Ovary (tissue), 3 donors: Measurements from ENCODE around the gene FER.

Source experiments
- EP300 ChIP-seq: sonication (generic); formaldehyde crosslinking; IDR thresholded peaks from one replicate; pipeline ENCODE4 v1.6.1; 2017; ENCODE audit warnings: antibody characterized with exemption
- POLR2A ChIP-seq: fragments of 450-650 bp; IDR thresholded peaks from one replicate; pipeline ENCODE4 v1.6.1; 2017; ENCODE audit warnings: antibody characterized with exemption, mild to moderate bottlenecking, moderate library complexity
- TF ChIP-seq, protein P1 (sequence below), 3 donors: fragments of 450-650 bp in 2 of 3; fragments of 200-600 bp in 1 of 3; IDR thresholded peaks; one replicate each; pipeline versions ENCODE4 v1.5.1 to v1.8.0; 2016 to 2022; ENCODE audit warnings: antibody characterized with exemption in 3 of 3, mild to moderate bottlenecking in 1 of 3
- donor health status: DM: no; HTN: no; CAD: no.

DNA sequence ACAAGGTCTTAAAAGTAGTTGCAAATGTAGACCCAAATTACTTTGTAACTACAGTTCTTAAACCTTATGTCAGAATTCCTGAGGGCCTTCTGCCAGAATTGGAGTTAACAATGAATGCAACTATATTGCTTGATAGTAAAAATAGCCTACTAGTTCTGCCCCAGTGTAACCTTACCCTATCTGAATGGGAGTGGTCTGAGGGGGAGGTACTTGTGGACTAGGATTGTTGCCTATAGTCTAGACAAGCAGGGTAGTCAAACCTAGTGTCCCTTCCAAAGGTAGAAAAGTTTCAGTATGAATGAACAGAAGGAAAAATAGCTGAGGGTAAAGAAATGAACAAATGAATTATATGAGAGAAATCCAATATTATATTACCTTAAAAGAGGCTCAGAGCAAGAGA, 419.9 kb downstream of the FER start:
- TF ChIP-seq POLR2A (no peak), EP300 (no peak)
- TF ChIP-seq, protein P1, sequence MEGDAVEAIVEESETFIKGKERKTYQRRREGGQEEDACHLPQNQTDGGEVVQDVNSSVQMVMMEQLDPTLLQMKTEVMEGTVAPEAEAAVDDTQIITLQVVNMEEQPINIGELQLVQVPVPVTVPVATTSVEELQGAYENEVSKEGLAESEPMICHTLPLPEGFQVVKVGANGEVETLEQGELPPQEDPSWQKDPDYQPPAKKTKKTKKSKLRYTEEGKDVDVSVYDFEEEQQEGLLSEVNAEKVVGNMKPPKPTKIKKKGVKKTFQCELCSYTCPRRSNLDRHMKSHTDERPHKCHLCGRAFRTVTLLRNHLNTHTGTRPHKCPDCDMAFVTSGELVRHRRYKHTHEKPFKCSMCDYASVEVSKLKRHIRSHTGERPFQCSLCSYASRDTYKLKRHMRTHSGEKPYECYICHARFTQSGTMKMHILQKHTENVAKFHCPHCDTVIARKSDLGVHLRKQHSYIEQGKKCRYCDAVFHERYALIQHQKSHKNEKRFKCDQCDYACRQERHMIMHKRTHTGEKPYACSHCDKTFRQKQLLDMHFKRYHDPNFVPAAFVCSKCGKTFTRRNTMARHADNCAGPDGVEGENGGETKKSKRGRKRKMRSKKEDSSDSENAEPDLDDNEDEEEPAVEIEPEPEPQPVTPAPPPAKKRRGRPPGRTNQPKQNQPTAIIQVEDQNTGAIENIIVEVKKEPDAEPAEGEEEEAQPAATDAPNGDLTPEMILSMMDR (IDR thresholded peaks at IDR 0.05): no peak
